SU-DHL-6 (cell line): Measurements from ENCODE around the gene RELL1.

Experiments
- H2AFZ ChIP-seq: fragments of 200-600 bp; sonication (generic); 2 replicates; pipeline ENCODE4 v1.6.1; 2014; ENCODE audit warnings: low read depth, mild to moderate bottlenecking, moderate library complexity, mixed read lengths, antibody characterized with exemption, low read length; ENCODE audit not compliant: severe bottlenecking
- H3F3A ChIP-seq: fragments of 200-600 bp; shearing (Covaris generic); 2 replicates; pipeline ENCODE4 v1.6.0; 2016; ENCODE audit warnings: antibody characterized with exemption, mild to moderate bottlenecking; ENCODE audit not compliant: insufficient read depth
- H3K27ac ChIP-seq: fragments of 200-600 bp; sonication (generic); 2 replicates; pipeline ENCODE4 v1.5.1; 2016; ENCODE audit warnings: low read depth, mild to moderate bottlenecking, low read length, moderate library complexity, mixed read lengths
- H3K27me3 ChIP-seq: fragments of 200-600 bp; sonication (generic), shearing (Covaris generic); 2 replicates; pipeline ENCODE4 v1.6.0; 2014; ENCODE audit warnings: mild to moderate bottlenecking, low read length
- H3K36me3 ChIP-seq: fragments of 200-600 bp; sonication (generic); 2 replicates; pipeline ENCODE4 v1.6.1; 2014; ENCODE audit warnings: mild to moderate bottlenecking, low read length, mixed read lengths
- H3K4me2 ChIP-seq: fragments of 300-600, 200-600 bp; shearing (Covaris generic), sonication (generic); 2 replicates; pipeline ENCODE4 v1.6.0; 2014; ENCODE audit warnings: low read length, low read depth, mild to moderate bottlenecking; ENCODE audit not compliant: poor library complexity, severe bottlenecking
- H3K4me3 ChIP-seq: fragments of 200-600 bp; sonication (generic); 2 replicates; pipeline ENCODE4 v1.5.1; 2014; ENCODE audit warnings: antibody characterized with exemption, low read length, mild to moderate bottlenecking, mixed read lengths; ENCODE audit not compliant: insufficient read depth, poor library complexity, severe bottlenecking
- H3K79me2 ChIP-seq: fragments of 200-600 bp; sonication (generic); 2 replicates; pipeline ENCODE4 v1.6.1; 2014; ENCODE audit warnings: mild to moderate bottlenecking, low read length, moderate library complexity; ENCODE audit not compliant: insufficient read depth
- H3K9ac ChIP-seq: fragments of 200-600 bp; sonication (generic); 2 replicates; pipeline ENCODE4 v1.7.0; 2014; ENCODE audit warnings: mild to moderate bottlenecking, low read length
- H3K9me2 ChIP-seq: fragments of 200-600 bp; sonication (generic); replicated peaks from 2 replicates; pipeline ENCODE4 v1.6.1; 2014; ENCODE audit warnings: low read length; ENCODE audit not compliant: insufficient read depth
- H3K9me3 ChIP-seq: fragments of 200-600 bp; sonication (generic); 2 replicates; pipeline ENCODE4 v1.6.1; 2014; ENCODE audit warnings: low read length, mixed read lengths; ENCODE audit not compliant: insufficient read depth
- H4K20me1 ChIP-seq: fragments of 200-600 bp; sonication (generic); 2 replicates; pipeline ENCODE4 v1.6.1; 2014; ENCODE audit warnings: low read depth, mild to moderate bottlenecking, antibody characterized with exemption, low read length, moderate library complexity, mixed read lengths
- CTCF ChIP-seq: fragments of 200-600 bp; sonication (generic); IDR thresholded peaks from one replicate; pipeline ENCODE4 v1.5.1; 2017; ENCODE audit warnings: antibody characterized with exemption, mild to moderate bottlenecking, low read length, moderate library complexity; ENCODE audit not compliant: insufficient read depth, poor library complexity, severe bottlenecking
- EZH2phosphoT487 ChIP-seq: fragments of 200-600 bp; sonication (generic), shearing (Covaris generic); conservative IDR thresholded peaks from 2 replicates; pipeline ENCODE4 v1.6.1; 2018; ENCODE audit warnings: mild to moderate bottlenecking, antibody characterized with exemption, low read length, moderate library complexity, mixed read lengths

RELL1 gene

GRCh38 chr4:37662251-37662650, 23.9 kb downstream of the RELL1 start:
- TF ChIP-seq EZH2phosphoT487 (no peak), CTCF (no peak)
- no peak overlapping the region for H3K27ac ChIP-seq
- no peaks in the 10 kb centered on the region for H3K9me3 ChIP-seq
- no peak overlapping the region for H3K4me2 ChIP-seq
- no peak overlapping the region for H3K4me3 ChIP-seq
- H3K9ac ChIP-seq: no peak overlapping the region
- H3F3A ChIP-seq: no peaks in the 10 kb centered on the region
- no peaks in the 10 kb centered on the region for H3K27me3 ChIP-seq
- H4K20me1 ChIP-seq: no peaks in the 10 kb centered on the region
- H3K36me3 ChIP-seq: no peaks in the 10 kb centered on the region
- H3K79me2 ChIP-seq: peaks cover 16% of the 10 kb centered on the region
- H2AFZ ChIP-seq: no peak overlapping the region
- H3K9me2 ChIP-seq: no peaks in the 10 kb centered on the region

GRCh38 chr4:37661772-37662171, 24.4 kb downstream of the RELL1 start:
- no peak overlapping the region for H3K4me2 ChIP-seq
- no peak overlapping the region for H3K4me3 ChIP-seq
- no peaks in the 10 kb centered on the region for H4K20me1 ChIP-seq
- no peak overlapping the region for H2AFZ ChIP-seq
- no peaks in the 10 kb centered on the region for H3K9me2 ChIP-seq
- no peaks in the 10 kb centered on the region for H3F3A ChIP-seq
- H3K27me3 ChIP-seq: no peaks in the 10 kb centered on the region
- H3K27ac ChIP-seq: no peak overlapping the region
- peaks cover 18% of the 10 kb centered on the region for H3K79me2 ChIP-seq
- no peak overlapping the region for H3K9ac ChIP-seq
- H3K36me3 ChIP-seq: no peaks in the 10 kb centered on the region
- H3K9me3 ChIP-seq: peaks cover 1% of the 10 kb centered on the region; the same call in 1 of the 2 replicates
- no peak for TF ChIP-seq CTCF
- no peak for TF ChIP-seq EZH2phosphoT487

- H3F3A ChIP-seq: no peaks in the 10 kb centered on the region
- H3K9me3 ChIP-seq: peaks cover 5% of the 10 kb centered on the region; the same call in 1 of the 2 replicates
- H4K20me1 ChIP-seq: no peaks in the 10 kb centered on the region
- H3K79me2 ChIP-seq: peaks cover 13% of the 10 kb centered on the region
- no peak overlapping the region for H2AFZ ChIP-seq
- no peak overlapping the region for H3K4me3 ChIP-seq
- no peak overlapping the region for H3K4me2 ChIP-seq
- H3K27ac ChIP-seq: no peak overlapping the region
- H3K9ac ChIP-seq: no peak overlapping the region
- H3K36me3 ChIP-seq: no peaks in the 10 kb centered on the region
- H3K9me2 ChIP-seq: no peaks in the 10 kb centered on the region
- H3K27me3 ChIP-seq: no peaks in the 10 kb centered on the region
- TF ChIP-seq EZH2phosphoT487: no peak
- TF ChIP-seq CTCF: no peak
These were observed 26.5 kb downstream of the RELL1 start for GRCh38 chr4:37659696-37660095.
